Immature natural killer cell (primary cell): Measurements from ENCODE around the gene SPCS2. TPM values are rescaled to one million over a fixed set of nuclear protein-coding genes. Genes with fewer than 3 reads are reported as not detected.

Experiments
- DNase-seq, 3 donors: peaks; one replicate each; pipeline ENCODE4 v3.0.0; 2022; ENCODE audit warnings: mixed read lengths in 1 of 3
- H3K27ac Mint-ChIP-seq, 6 donors: one replicate each; pipeline ENCODE4 v1.8.0; 2020; ENCODE audit warnings: mixed read lengths in 6 of 6, mild to moderate bottlenecking in 5 of 6, inconsistent platforms in 4 of 6, moderate library complexity in 3 of 6
- H3K27me3 Mint-ChIP-seq, 3 donors: one replicate each; pipeline ENCODE4 v1.8.0; 2020 to 2021; ENCODE audit warnings: low read depth in 3 of 3, mild to moderate bottlenecking in 3 of 3, mixed read lengths in 3 of 3, moderate library complexity in 3 of 3, inconsistent platforms in 1 of 3
- H3K36me3 Mint-ChIP-seq, 3 donors: one replicate each; pipeline ENCODE4 v1.8.0; 2020; ENCODE audit warnings: mixed read lengths in 3 of 3, inconsistent platforms in 2 of 3, mild to moderate bottlenecking in 2 of 3
- H3K4me1 Mint-ChIP-seq, 2 donors: one replicate each; pipeline ENCODE4 v1.8.0; 2020; ENCODE audit warnings: inconsistent platforms in 2 of 2, mild to moderate bottlenecking in 2 of 2, mixed read lengths in 2 of 2, moderate library complexity in 1 of 2
- H3K4me3 Mint-ChIP-seq, 5 donors: one replicate each; pipeline ENCODE4 v1.8.0; 2020; ENCODE audit warnings: mild to moderate bottlenecking in 5 of 5, mixed read lengths in 5 of 5, inconsistent platforms in 3 of 5, moderate library complexity in 3 of 5
- H3K9me3 Mint-ChIP-seq, 6 donors: one replicate each; pipeline ENCODE4 v1.8.0; 2020; ENCODE audit warnings: mild to moderate bottlenecking in 6 of 6, mixed read lengths in 6 of 6, inconsistent platforms in 4 of 6, moderate library complexity in 3 of 6
- polyA plus RNA-seq, 3 donors: library from polyadenylated mRNA; unstranded; fragments of 300-500 nt; fragmentation: Illumina TruSeq; gene quantifications; one replicate each; pipeline ENCODE4 v1.2.3, GENCODE V29; 2021

Gene SPCS2
- polyA plus RNA-seq, 3 donors from 2014 or later: 236 to 327 (median 281) TPM

DNA sequence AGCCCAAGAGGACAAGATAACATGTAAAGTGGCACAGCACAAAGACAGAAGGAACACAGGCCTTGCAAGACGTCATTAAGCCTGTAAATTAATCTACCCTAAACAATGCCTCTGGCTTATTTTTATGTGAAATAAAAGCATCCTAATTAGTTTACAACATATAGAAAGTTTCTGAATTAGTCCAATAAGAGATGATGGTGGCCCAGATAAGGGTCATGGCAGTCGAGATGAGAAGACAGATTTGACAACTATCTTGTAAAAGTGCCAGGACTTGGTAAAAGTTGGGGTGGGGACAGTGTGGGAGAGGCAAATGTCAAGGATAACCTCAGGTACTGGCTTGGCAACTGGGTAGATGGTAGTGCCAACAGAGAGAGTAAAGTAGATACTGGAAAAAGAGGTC lies 13.8 kb upstream of the SPCS2 start:
- Mint-ChIP-seq H3K36me3 (peaks cover 22 to 50% (median 25%) of the 10 kb centered on the region in 3 donors), H3K4me1 (peaks cover 8 to 19% of the 10 kb centered on the region in 2 donors), H3K9me3 (no peaks in the 10 kb centered on the region), H3K27me3 (no peaks in the 10 kb centered on the region), H3K4me3 (no peak overlapping the region), H3K27ac (no peak overlapping the region)
- DNase-seq: no peak

DNA sequence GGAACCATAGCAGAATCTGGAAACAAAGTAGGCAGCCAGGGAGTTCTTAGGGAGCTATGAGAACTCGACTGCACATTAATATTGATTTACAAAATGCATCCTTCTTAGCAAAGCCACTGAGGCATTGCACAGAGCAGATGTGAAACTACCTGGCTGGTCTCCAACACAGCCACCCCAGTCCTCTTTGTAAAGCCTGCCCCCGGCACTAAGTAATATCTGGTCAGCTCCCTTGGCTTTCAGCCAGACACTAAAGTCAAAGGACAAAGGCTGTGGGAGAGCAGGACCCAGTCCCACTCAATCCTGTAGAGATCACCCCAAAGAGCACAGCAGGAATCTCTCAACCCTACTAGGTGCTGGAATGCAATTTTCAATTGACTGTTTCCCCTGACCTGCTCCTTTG lies 13.0 kb upstream of the SPCS2 start:
- no peak for DNase-seq
- Mint-ChIP-seq H3K4me1 (peaks cover 8 to 19% of the 10 kb centered on the region in 2 donors), H3K4me3 (no peak overlapping the region), H3K27me3 (no peaks in the 10 kb centered on the region), H3K9me3 (no peaks in the 10 kb centered on the region), H3K36me3 (peaks cover 27 to 53% (median 28%) of the 10 kb centered on the region in 3 donors), H3K27ac (no peak overlapping the region)

DNA sequence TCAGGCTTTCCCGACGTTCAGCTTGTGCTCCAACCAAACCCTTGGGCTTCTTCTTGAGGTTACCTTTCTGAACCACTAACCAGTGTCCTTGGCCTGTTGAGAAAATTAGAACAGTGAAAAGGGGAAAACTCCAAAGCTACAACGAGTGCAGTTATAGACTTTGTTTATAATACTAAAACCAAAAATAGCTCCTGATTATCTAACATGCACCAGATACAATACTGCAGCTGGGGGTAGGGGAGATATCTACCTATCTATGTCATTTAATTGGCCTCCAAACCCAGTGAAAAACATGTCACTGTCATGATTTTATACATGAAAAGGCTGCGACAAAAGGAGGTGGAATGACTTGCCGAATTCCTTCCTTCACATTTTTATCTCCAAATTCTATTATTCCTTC lies 12.1 kb upstream of the SPCS2 start:
- no peak overlapping the region for H3K4me3 Mint-ChIP-seq
- H3K4me1 Mint-ChIP-seq: peaks cover 8 to 18% of the 10 kb centered on the region in 2 donors
- H3K9me3 Mint-ChIP-seq: no peaks in the 10 kb centered on the region
- peaks cover 32 to 61% (median 33%) of the 10 kb centered on the region in 3 donors for H3K36me3 Mint-ChIP-seq
- no peak for DNase-seq
- H3K27ac Mint-ChIP-seq: peak overlapping the region in 1 of 6 donors; percentile 41
- H3K27me3 Mint-ChIP-seq: no peaks in the 10 kb centered on the region

DNA sequence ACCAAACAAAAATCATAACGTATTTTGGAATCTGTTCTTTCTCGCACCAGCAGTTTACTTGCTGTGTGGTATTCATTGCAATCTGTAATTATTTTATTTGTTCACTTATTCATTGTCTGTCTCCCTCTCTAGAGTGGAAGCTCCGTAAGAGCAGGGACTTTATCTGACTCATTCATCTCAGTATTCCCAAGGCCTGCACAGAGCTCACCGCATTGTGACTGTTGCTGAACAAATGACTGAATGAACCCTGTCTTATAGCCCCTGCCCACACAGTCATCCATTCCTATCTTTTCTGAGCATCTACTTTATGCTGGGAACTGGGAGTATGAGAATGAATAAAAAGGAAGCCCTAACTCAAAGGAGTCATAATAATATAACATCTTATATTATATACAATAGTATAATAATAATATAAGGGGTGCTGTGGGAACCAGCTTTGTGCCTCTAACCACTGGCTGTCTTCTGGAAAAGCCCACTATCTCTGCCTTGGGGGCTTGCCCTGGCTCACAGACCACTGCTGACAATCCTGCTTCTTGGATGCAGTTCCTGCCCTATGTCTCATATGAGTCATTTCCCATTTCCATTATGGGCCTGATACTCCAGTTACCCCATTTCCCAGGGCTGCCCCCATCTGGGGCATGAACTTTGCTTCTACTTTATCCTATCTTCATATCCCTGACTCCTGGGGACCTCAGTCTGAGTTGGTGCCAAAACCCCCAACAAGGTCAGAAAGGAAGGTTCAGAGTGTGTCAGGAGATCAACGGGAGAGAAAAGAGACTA lies 11.2 kb upstream of the SPCS2 start:
- H3K4me1 Mint-ChIP-seq: peaks cover 2 to 9% of the 10 kb centered on the region in 2 donors
- H3K9me3 Mint-ChIP-seq: no peaks in the 10 kb centered on the region
- no peak overlapping the region for H3K27ac Mint-ChIP-seq
- DNase-seq: no peak
- peaks cover 33 to 64% (median 35%) of the 10 kb centered on the region in 3 donors for H3K36me3 Mint-ChIP-seq
- no peaks in the 10 kb centered on the region for H3K27me3 Mint-ChIP-seq
- no peak overlapping the region for H3K4me3 Mint-ChIP-seq

DNA sequence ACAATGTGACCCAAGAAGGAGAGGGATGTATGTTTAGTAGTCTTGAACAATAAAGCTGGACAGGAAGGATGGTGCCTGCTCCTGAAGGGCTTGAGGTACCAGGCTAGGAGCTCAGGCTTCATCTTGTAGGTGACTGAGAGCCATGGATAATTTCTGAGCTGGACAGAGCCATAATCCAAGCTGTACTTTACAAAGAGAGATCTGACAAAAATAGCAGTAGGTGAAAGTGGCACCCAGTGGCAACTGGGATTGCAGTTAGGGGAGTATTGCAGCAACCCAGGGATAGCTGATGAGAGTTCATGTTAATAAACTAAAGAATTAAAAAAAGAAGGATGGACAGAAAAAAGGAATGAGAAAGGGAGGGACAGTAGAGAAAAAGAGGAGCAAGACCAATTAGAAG lies 7.6 kb upstream of the SPCS2 start:
- H3K9me3 Mint-ChIP-seq: no peaks in the 10 kb centered on the region
- peaks cover 28 to 44% (median 31%) of the 10 kb centered on the region in 3 donors for H3K36me3 Mint-ChIP-seq
- H3K4me3 Mint-ChIP-seq: no peak overlapping the region
- DNase-seq: no peak
- H3K4me1 Mint-ChIP-seq: no peaks in the 10 kb centered on the region
- no peak overlapping the region for H3K27ac Mint-ChIP-seq
- H3K27me3 Mint-ChIP-seq: no peaks in the 10 kb centered on the region

DNA sequence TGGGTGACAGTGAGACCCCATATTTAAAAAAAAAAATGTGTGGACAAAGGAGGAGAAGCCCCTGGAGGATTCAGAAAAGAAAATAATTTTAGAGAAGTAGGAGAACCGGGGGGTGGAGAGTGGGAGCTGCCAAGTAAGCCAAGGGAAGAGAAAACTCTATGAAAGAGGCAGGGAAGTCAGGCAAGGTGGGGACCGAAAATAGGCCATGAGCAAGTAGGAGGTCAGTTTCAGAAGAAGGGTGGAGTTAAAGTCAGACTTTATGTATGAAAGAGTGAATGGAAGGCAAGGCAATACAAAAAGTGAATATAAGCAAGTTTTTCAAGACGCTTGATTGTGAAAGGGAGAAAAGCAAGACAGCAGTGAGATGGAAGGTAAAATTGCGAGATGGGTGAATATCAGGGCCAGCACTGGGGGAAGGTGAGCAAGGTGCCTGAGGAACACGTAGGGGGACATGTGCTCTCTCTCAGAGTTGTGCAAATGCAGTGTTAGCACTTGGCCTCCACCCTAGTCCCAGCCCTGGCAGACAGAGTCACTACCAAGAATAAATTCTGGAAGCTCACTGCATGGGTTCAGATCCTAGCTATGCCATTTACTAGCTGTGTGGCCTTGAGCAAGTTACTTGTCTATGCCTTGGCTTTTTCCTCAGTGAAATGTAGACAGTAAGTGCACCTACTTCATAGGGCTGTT lies 6.8 kb upstream of the SPCS2 start:
- H3K9me3 Mint-ChIP-seq: no peaks in the 10 kb centered on the region
- no peak overlapping the region for H3K4me3 Mint-ChIP-seq
- H3K4me1 Mint-ChIP-seq: peaks cover 0 to 3% of the 10 kb centered on the region in 2 donors
- H3K36me3 Mint-ChIP-seq: peaks cover 24 to 37% (median 31%) of the 10 kb centered on the region in 3 donors
- no peak for DNase-seq
- H3K27ac Mint-ChIP-seq: no peak overlapping the region
- H3K27me3 Mint-ChIP-seq: peaks cover 0 to 2% (median 0%) of the 10 kb centered on the region in 3 donors

DNA sequence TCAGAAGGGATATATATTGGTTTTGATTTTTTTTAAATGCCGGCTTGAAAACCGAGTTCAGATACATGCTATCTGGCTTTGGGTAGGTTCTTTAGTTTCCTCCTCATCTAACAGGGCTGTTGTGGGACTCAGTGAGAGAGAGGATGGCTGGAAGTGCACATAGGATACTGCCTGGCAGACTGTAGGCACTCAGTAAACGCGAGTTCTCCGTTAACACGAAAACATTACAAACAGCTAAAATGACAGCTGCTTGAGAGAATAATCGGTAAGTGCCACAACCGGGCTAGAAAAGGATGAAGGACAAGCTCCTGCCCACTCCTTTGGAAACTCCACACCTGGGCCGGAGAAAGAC lies 544 bp upstream of the SPCS2 start:
- Mint-ChIP-seq H3K27me3 (peaks cover 5 to 10% (median 7%) of the 10 kb centered on the region in 3 donors), H3K9me3 (no peaks in the 10 kb centered on the region), H3K4me1 (peaks cover 47 to 56% of the 10 kb centered on the region in 2 donors), H3K27ac (peak overlapping the region; percentile 94 to 98 (median 96)), H3K36me3 (peaks cover 4 to 5% (median 4%) of the 10 kb centered on the region in 3 donors), H3K4me3 (peak overlapping the region; percentile 90 to 100 (median 94))
- no peak for DNase-seq

DNA sequence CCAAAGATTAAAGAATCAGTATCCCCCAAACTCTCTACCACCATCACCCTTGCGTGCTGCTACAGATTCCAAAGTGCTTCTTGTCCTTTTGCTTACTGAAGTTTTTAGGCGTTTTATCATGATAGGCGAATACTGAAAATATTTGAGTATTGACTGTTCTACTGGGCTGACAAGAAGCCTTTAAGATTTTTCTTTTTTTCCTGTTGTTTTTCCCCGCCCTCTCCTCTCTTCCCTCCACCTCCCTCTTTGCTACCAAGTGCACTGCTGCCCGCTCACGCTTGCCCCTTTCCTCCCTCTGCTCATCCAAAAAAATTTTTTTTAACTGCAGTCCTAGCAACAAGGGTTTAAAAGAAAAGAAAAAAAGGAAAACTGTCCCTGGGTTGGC lies 679 bp downstream of the SPCS2 start:
- no peaks in the 10 kb centered on the region for H3K9me3 Mint-ChIP-seq
- H3K27ac Mint-ChIP-seq: peak overlapping the region; percentile 94 to 98 (median 96)
- no peak for DNase-seq
- H3K27me3 Mint-ChIP-seq: peaks cover 5 to 10% (median 7%) of the 10 kb centered on the region in 3 donors
- H3K36me3 Mint-ChIP-seq: peaks cover 3 to 6% (median 4%) of the 10 kb centered on the region in 3 donors
- peaks cover 57 to 68% of the 10 kb centered on the region in 2 donors for H3K4me1 Mint-ChIP-seq
- H3K4me3 Mint-ChIP-seq: peak overlapping the region; percentile 90 to 100 (median 94)

DNA sequence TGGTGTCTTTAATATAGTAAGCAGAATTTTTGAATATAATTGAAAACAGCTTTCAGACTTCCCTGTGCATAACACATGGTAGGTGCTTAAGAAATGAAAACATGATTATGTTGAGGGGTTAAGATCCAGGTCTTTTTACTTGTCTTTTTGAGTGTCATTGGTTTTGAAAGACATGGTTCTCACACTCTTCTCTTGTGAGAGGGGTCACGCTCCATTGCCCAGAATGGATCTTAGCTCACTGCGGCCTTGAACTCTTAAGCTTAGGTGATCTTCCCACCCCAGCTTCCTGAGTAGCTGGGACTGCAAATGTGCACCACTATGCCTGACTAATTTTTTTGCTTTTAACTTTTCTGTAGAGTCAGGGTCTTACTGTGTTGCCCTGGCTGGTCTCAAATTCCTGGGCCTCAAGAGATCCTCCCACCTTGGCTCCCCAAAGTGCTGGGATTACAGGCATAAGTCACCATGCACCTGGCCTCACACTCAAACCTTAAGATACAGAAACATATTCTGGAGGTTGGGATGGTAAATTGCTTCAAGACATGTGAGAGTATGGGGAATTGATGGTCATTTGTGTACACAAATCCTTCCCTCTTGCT lies 1.4 kb downstream of the SPCS2 start:
- Mint-ChIP-seq H3K4me1 (peaks cover 64 to 75% of the 10 kb centered on the region in 2 donors), H3K36me3 (peaks cover 0 to 8% (median 0%) of the 10 kb centered on the region in 3 donors), H3K4me3 (peak overlapping the region; percentile 90 to 100 (median 94)), H3K27ac (peak overlapping the region; percentile 94 to 98 (median 96)), H3K9me3 (no peaks in the 10 kb centered on the region), H3K27me3 (peaks cover 5 to 10% (median 7%) of the 10 kb centered on the region in 3 donors)
- DNase-seq: no peak

DNA sequence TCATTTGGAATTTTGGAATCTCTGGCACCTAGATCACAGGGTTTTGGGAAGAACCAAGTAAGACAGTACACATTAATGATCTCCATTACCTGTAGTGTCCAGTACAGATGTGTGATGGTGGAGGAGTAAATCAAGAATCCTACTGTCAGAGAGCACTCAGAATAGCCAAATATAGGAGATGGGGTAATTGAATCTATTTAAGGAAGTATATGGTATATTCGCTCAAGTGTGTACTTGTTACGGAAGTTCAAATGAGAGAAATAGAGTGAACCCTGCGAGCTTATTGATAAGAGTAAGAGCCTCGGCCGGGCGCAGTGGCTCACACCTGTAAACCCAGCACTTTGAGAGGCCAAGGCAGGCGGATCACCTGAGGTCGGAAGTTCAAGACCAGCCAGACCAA lies 2.2 kb downstream of the SPCS2 start:
- no peak for DNase-seq
- Mint-ChIP-seq H3K36me3 (peaks cover 0 to 8% (median 0%) of the 10 kb centered on the region in 3 donors), H3K4me1 (peaks cover 69 to 83% of the 10 kb centered on the region in 2 donors), H3K27ac (peak overlapping the region in 4 of 6 donors; percentile 48 to 98 (median 94)), H3K4me3 (peak overlapping the region in 4 of 5 donors; percentile 94 to 100 (median 96)), H3K27me3 (peaks cover 5 to 10% (median 7%) of the 10 kb centered on the region in 3 donors), H3K9me3 (no peaks in the 10 kb centered on the region)

DNA sequence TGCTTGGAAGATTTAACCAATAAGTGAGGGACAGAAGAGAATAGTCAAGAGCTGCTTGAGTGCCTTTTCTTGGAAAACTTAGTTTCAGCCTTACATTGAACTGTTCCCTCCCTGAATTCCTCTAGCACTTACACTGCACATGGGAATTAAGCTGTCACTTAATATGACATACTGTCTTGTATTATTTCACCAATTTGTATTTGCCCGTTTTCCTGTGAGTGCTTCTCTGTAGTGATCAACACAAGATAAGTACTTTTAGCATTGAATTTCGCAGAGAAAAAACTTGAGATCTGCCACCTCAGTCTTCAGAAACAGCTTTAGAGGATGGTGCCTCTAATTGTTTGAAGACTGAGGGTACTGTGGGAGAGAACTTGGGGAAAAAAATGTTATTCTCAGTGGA lies 3.7 kb downstream of the SPCS2 start:
- peaks cover 0 to 8% (median 0%) of the 10 kb centered on the region in 3 donors for H3K36me3 Mint-ChIP-seq

DNA sequence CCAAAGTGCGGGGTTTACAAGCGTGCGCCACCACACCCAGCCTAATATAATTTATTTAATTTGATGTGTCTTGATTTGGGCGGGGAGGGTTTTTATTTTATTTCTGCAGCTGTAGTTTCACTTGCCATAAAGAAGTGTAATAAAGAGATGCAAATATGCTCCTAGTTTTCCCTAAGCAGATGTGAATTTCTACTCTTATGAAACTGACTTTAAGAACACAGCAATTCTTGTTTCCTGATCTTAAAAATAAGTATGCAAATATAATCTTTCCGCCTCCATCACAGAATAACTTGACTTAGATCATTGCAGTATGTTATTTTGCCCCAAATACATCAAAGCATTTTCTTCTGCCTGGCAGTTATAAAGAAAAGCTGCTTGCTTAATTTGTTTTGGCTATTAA lies 4.4 kb downstream of the SPCS2 start:
- no peak overlapping the region for H3K27ac Mint-ChIP-seq
- peaks cover 0 to 8% (median 0%) of the 10 kb centered on the region in 3 donors for H3K36me3 Mint-ChIP-seq
- no peak for DNase-seq
- peaks cover 81 to 100% of the 10 kb centered on the region in 2 donors for H3K4me1 Mint-ChIP-seq
- H3K27me3 Mint-ChIP-seq: peaks cover 5 to 10% (median 5%) of the 10 kb centered on the region in 3 donors
- no peaks in the 10 kb centered on the region for H3K9me3 Mint-ChIP-seq
- no peak overlapping the region for H3K4me3 Mint-ChIP-seq

More for the DNA sequence above, 3.7 kb downstream of the SPCS2 start:
- H3K4me1 Mint-ChIP-seq: peaks cover 79 to 98% of the 10 kb centered on the region in 2 donors
- peaks cover 5 to 10% (median 5%) of the 10 kb centered on the region in 3 donors for H3K27me3 Mint-ChIP-seq
- H3K27ac Mint-ChIP-seq: peak overlapping the region in 3 of 6 donors; percentile 24 to 52 (median 50)
- no peak overlapping the region for H3K4me3 Mint-ChIP-seq
- no peak for DNase-seq
- no peaks in the 10 kb centered on the region for H3K9me3 Mint-ChIP-seq

DNA sequence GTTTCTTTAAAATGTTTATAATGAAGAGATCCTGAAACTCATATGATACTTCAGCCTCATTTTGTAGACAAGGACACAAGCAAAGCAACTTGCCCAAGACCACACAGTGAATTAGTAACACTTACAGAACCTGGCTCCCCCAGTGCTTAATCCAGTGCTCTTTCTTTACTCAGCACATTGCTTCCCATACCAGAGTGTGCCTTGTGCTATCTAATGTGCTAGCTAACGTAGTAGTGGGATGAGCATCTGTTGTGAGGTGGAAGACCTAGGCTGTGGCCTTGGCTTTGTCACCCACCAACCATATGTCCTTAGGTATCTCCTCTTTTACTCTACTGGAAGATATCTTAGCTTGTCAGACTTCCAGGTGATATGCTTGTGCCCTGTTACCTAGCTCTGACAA lies 5.1 kb downstream of the SPCS2 start:
- no peak for DNase-seq
- no peaks in the 10 kb centered on the region for H3K9me3 Mint-ChIP-seq
- H3K27ac Mint-ChIP-seq: peak overlapping the region; percentile 13 to 64 (median 39)
- no peak overlapping the region for H3K4me3 Mint-ChIP-seq
- H3K36me3 Mint-ChIP-seq: peaks cover 0 to 8% (median 0%) of the 10 kb centered on the region in 3 donors
- H3K4me1 Mint-ChIP-seq: peaks cover 83 to 100% of the 10 kb centered on the region in 2 donors
- peaks cover 0 to 6% (median 1%) of the 10 kb centered on the region in 3 donors for H3K27me3 Mint-ChIP-seq
